Cardiac fibroblast (primary cell): ENCODE data around the gene IFRD1.

ENCODE experiments used
- DNase-seq, 2 donors: peaks; one replicate each; pipeline versions ENCODE4 v3.0.0 to v3.0.0-alpha.2; 2010; ENCODE audit warnings: low read depth in 2 of 2
- H3K4me3 ChIP-seq, 2 donors: replicated peaks in 1 of 2; 1 replicate in 1 of 2; 2 replicates in 1 of 2; pipeline ENCODE4 v1.5.1; 2011; ENCODE audit warnings: low read depth in 2 of 2, low read length in 2 of 2, mild to moderate bottlenecking in 2 of 2, moderate library complexity in 1 of 2
- TF ChIP-seq, protein P1 (sequence below): IDR thresholded peaks from one replicate; pipeline ENCODE4 v1.5.1; 2011; ENCODE audit warnings: low read depth, mild to moderate bottlenecking, low read length, inconsistent platforms

The IFRD1 gene

DNA sequence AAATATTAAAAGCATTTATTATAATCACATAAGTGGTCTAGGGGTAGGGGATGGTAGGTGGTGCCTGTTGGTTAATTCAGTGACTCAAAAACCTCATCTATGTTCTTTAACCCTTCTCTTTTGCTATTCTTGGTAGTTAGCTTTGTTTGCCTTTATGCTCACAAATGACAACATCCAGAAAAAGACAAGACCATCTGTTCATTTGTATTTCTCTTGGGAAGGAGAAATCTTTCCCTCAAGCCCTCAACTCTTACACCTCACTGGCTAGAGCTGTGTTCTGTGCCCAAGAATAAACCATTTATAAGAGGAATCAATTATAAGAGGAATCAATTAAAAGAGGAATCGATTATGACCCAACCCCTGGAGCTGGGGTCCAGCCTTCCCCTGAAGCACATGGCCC, 10.8 kb upstream of the IFRD1 start:
- no peak for DNase-seq
- H3K4me3 ChIP-seq: no peak overlapping the region
- TF ChIP-seq, protein P1, sequence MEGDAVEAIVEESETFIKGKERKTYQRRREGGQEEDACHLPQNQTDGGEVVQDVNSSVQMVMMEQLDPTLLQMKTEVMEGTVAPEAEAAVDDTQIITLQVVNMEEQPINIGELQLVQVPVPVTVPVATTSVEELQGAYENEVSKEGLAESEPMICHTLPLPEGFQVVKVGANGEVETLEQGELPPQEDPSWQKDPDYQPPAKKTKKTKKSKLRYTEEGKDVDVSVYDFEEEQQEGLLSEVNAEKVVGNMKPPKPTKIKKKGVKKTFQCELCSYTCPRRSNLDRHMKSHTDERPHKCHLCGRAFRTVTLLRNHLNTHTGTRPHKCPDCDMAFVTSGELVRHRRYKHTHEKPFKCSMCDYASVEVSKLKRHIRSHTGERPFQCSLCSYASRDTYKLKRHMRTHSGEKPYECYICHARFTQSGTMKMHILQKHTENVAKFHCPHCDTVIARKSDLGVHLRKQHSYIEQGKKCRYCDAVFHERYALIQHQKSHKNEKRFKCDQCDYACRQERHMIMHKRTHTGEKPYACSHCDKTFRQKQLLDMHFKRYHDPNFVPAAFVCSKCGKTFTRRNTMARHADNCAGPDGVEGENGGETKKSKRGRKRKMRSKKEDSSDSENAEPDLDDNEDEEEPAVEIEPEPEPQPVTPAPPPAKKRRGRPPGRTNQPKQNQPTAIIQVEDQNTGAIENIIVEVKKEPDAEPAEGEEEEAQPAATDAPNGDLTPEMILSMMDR: no peak

- TF ChIP-seq, protein P1: no peak
- H3K4me3 ChIP-seq: no peak overlapping the region
- no peak for DNase-seq
Measured at GRCh38 chr7:112442210-112442609, 8.1 kb upstream of the IFRD1 start.

GRCh38 chr7:112444505-112444904, 5.8 kb upstream of the IFRD1 start:
- TF ChIP-seq, protein P1: no peak
- H3K4me3 ChIP-seq: no peak overlapping the region
- no peak for DNase-seq

- DNase-seq: no peak
- H3K4me3 ChIP-seq: no peak overlapping the region
- TF ChIP-seq, protein P1: no peak
Measured at GRCh38 chr7:112446431-112446830, 3.8 kb upstream of the IFRD1 start.

DNA sequence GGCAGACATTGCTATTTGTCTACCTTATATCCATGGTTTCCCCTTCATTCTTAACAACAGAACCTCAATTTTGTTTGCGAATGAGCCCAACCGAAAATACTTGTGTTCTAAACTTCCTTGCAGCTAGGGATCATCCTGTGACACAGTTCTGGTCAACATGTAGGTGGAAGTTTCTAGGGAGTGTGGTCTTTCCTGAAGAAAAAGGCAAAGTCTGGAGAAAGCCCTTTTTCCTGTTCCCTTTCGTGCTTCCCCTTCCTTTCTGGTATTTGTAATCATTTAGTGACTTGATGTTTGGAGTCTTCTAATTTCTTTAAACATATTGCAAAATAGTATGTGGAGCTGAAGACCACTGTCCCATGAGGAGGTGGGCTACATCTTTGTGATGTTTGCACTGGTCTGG, 2.9 kb upstream of the IFRD1 start:
- DNase-seq: no peak
- TF ChIP-seq, protein P1: no peak
- H3K4me3 ChIP-seq: no peak overlapping the region

GRCh38 chr7:112448381-112448780, 1.9 kb upstream of the IFRD1 start:
- TF ChIP-seq, protein P1: no peak
- H3K4me3 ChIP-seq: no peak overlapping the region
- no peak for DNase-seq

GRCh38 chr7:112448891-112449290, 1.4 kb upstream of the IFRD1 start:
- TF ChIP-seq, protein P1: no peak
- no peak for DNase-seq
- no peak overlapping the region for H3K4me3 ChIP-seq
